A673 (cell line): ENCODE results near the gene SLC4A8.

Source experiments
- EZH2 ChIP-seq: fragments of 200-600 bp; sonication (generic); IDR thresholded peaks from 2 replicates; pipeline ENCODE4 v1.6.1; 2017; ENCODE audit warnings: borderline replicate concordance, low read depth, mild to moderate bottlenecking, mixed read lengths, antibody characterized with exemption, low read length; ENCODE audit not compliant: poor library complexity, severe bottlenecking
- TF ChIP-seq, protein P1 (sequence below): fragments of 300-800, 200-600 bp; sonication (generic); conservative IDR thresholded peaks from 2 replicates; pipeline ENCODE4 v1.5.1; 2017; ENCODE audit warnings: low read depth, mild to moderate bottlenecking, antibody characterized with exemption, low read length, moderate library complexity, mixed read lengths

DNA sequence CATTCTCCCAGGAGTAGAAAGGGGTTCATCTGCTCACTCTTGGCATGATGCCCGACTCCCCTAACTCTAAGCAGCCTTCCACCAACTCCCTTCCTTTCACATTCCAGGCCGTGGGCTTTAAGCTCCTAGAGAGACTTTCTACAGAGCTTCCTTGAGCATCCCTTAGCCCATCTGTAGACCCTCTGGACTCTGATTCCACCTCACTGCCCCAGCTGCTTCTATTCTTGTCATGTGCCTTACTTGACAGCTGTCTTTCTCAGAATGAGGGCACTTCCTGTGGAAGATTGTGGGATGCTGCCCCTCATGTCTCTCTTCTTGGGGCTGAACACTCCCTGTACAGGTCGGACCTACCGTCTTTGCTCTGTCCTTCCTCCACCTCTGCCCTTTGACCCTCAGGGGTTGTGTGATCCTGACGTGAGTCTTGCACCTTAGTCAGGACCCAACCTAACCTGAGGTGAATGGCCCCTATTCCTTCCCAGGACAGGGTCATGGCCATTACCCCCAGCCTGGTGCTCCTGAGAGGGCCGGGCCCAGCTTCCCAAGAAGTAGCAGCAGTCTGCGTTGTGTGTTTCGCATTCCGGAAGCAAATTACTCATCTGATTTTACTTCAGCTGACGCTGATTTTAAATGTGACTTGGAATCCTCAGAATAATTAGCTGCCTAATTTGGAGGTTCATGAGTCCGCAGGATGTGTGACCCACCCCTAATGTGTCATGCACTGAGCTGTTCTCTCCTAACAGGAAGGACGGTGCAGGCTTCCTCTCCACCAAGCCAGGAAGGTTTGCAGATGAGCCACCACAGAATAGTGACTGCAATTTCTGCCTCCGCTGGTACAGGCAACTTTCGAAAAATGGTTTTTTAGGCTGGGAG lies 30.7 kb upstream of the SLC4A8 start:
- TF ChIP-seq, protein P1, sequence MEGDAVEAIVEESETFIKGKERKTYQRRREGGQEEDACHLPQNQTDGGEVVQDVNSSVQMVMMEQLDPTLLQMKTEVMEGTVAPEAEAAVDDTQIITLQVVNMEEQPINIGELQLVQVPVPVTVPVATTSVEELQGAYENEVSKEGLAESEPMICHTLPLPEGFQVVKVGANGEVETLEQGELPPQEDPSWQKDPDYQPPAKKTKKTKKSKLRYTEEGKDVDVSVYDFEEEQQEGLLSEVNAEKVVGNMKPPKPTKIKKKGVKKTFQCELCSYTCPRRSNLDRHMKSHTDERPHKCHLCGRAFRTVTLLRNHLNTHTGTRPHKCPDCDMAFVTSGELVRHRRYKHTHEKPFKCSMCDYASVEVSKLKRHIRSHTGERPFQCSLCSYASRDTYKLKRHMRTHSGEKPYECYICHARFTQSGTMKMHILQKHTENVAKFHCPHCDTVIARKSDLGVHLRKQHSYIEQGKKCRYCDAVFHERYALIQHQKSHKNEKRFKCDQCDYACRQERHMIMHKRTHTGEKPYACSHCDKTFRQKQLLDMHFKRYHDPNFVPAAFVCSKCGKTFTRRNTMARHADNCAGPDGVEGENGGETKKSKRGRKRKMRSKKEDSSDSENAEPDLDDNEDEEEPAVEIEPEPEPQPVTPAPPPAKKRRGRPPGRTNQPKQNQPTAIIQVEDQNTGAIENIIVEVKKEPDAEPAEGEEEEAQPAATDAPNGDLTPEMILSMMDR: no peak
- TF ChIP-seq EZH2: no peak
